ENCODE measurements around the gene SPATA22.
"Not testable (repeated sequence)": the region's sequence is repeated elsewhere in the genome, so short reads cannot be mapped to it uniquely, and the experiment has no call there.

Gene SPATA22

DNA sequence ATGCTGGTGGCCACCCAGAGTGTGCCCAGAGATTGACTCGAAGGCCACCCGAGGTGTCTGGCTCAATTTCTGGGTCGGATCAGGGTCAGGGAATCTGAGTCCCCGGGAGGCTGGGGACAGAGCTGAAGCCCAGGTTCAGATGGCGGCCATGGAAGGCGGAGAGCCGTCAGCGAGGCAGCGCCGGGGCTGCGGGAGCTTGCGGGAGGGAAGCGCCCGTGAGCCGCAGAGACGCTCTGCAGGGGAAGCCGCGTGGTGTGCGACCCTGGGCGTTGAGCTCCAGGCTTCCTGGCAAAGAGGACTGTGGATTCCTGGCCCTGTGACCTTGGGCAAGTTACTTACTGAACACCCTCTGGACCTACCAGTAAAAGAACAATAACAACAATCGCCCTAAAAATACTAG lies 518 bp upstream of the SPATA22 start:
- no peak overlapping the region for H3K4me3 ChIP-seq (ENCODE audit: low read length, poor library complexity, severe bottlenecking)
- no peaks in the 10 kb centered on the region for H4K20me1 ChIP-seq (ENCODE audit: insufficient read depth, low read length, poor library complexity, severe bottlenecking)
- H3F3A ChIP-seq (ENCODE audit: low read depth) = no peaks in the 10 kb centered on the region
- no peak for TF ChIP-seq EZH2phosphoT487 (IDR thresholded peaks at IDR 0.05; ENCODE audit: borderline replicate concordance)
- TF ChIP-seq, protein P1, sequence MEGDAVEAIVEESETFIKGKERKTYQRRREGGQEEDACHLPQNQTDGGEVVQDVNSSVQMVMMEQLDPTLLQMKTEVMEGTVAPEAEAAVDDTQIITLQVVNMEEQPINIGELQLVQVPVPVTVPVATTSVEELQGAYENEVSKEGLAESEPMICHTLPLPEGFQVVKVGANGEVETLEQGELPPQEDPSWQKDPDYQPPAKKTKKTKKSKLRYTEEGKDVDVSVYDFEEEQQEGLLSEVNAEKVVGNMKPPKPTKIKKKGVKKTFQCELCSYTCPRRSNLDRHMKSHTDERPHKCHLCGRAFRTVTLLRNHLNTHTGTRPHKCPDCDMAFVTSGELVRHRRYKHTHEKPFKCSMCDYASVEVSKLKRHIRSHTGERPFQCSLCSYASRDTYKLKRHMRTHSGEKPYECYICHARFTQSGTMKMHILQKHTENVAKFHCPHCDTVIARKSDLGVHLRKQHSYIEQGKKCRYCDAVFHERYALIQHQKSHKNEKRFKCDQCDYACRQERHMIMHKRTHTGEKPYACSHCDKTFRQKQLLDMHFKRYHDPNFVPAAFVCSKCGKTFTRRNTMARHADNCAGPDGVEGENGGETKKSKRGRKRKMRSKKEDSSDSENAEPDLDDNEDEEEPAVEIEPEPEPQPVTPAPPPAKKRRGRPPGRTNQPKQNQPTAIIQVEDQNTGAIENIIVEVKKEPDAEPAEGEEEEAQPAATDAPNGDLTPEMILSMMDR (conservative IDR thresholded peaks at IDR 0.05; ENCODE audit: low read length) = no peak
- no peak overlapping the region for H3K9ac ChIP-seq (ENCODE audit: low read depth, low read length, poor library complexity, severe bottlenecking)
- H3K36me3 ChIP-seq (ENCODE audit: insufficient read depth, low read length) = no peaks in the 10 kb centered on the region
- no peaks in the 10 kb centered on the region for H3K9me2 ChIP-seq (replicated peaks; ENCODE audit: low read depth, low read length)
- no peak overlapping the region for H3K4me2 ChIP-seq (ENCODE audit: low read depth, low read length, poor library complexity, severe bottlenecking)
- peaks cover 4% of the 10 kb centered on the region for H3K4me1 ChIP-seq (ENCODE audit: insufficient read depth, low read length, poor library complexity, severe bottlenecking)
- H3K27me3 ChIP-seq (ENCODE audit: insufficient read depth, low read length, poor library complexity, severe bottlenecking) = no peaks in the 10 kb centered on the region
- H2AFZ ChIP-seq (ENCODE audit: low read length) = no peak overlapping the region
- no peaks in the 10 kb centered on the region for H3K79me2 ChIP-seq (ENCODE audit: insufficient read depth, low read length)
- no peaks in the 10 kb centered on the region for H3K9me3 ChIP-seq (ENCODE audit: insufficient read depth, low read depth, low read length)

DNA sequence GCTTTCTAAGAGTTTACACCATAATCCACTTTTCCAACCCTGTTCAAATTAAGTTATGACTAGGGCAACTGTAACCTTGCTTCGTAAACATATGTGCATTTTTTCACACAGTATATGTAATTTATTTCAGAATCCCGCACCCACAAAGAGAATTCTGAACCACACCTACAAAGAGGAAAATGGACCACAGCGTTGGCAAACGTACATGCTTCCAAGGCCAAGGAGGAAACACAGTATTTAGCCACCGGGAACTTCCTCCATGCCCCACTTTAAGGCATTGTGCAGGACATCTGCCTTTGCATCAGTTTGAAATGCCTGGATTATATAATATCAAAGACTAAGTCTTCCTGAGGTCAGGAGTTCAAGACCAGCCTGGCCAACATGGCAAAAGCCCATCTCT lies 2.1 kb downstream of the SPATA22 start:
- H3K36me3 ChIP-seq (ENCODE audit: insufficient read depth, low read length) = no peaks in the 10 kb centered on the region
- H3K27me3 ChIP-seq (ENCODE audit: insufficient read depth, low read length, poor library complexity, severe bottlenecking) = no peaks in the 10 kb centered on the region
- H3F3A ChIP-seq (ENCODE audit: low read depth) = no peaks in the 10 kb centered on the region
- no peaks in the 10 kb centered on the region for H3K9me2 ChIP-seq (replicated peaks; ENCODE audit: low read depth, low read length)
- no peak overlapping the region for H3K4me2 ChIP-seq (ENCODE audit: low read depth, low read length, poor library complexity, severe bottlenecking)
- H3K9me3 ChIP-seq (ENCODE audit: insufficient read depth, low read depth, low read length) = no peaks in the 10 kb centered on the region
- H3K4me1 ChIP-seq (ENCODE audit: insufficient read depth, low read length, poor library complexity, severe bottlenecking) = no peaks in the 10 kb centered on the region
- no peak overlapping the region for H2AFZ ChIP-seq (ENCODE audit: low read length)
- TF ChIP-seq EZH2phosphoT487 (IDR thresholded peaks at IDR 0.05; ENCODE audit: borderline replicate concordance) = no peak
- H4K20me1 ChIP-seq (ENCODE audit: insufficient read depth, low read length, poor library complexity, severe bottlenecking) = no peaks in the 10 kb centered on the region
- H3K79me2 ChIP-seq (ENCODE audit: insufficient read depth, low read length) = no peaks in the 10 kb centered on the region
- no peak overlapping the region for H3K4me3 ChIP-seq (ENCODE audit: low read length, poor library complexity, severe bottlenecking)
- H3K9ac ChIP-seq (ENCODE audit: low read depth, low read length, poor library complexity, severe bottlenecking) = no peak overlapping the region

DNA sequence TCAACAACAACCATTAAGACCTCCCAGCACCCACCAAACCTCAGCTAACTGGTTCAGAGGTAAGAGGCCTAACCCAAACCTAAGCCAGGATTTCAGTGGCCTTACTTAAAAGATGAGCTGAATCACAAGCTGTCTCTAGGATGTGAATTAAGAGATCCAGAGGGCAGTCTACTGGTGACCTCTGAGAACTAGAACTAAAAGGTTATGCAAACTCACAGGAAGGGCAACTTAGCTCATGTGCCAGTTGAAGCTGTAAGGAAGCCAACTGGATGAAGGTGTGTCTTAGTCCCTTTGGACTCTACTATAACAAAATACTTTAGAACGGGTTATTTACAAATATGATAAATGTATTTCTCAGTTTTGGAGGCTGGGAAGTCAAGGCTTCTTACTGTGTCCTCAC lies 5.3 kb downstream of the SPATA22 start:
- H3K9ac ChIP-seq (ENCODE audit: low read depth, low read length, poor library complexity, severe bottlenecking); H3K4me1 ChIP-seq (ENCODE audit: insufficient read depth, low read length, poor library complexity, severe bottlenecking); H3K4me3 ChIP-seq (ENCODE audit: low read length, poor library complexity, severe bottlenecking); H2AFZ ChIP-seq (ENCODE audit: low read length); H3K27me3 ChIP-seq (ENCODE audit: insufficient read depth, low read length, poor library complexity, severe bottlenecking); H3K36me3 ChIP-seq (ENCODE audit: insufficient read depth, low read length); H3K9me2 ChIP-seq (replicated peaks; ENCODE audit: low read depth, low read length); H3K9me3 ChIP-seq (ENCODE audit: insufficient read depth, low read depth, low read length); H3K4me2 ChIP-seq (ENCODE audit: low read depth, low read length, poor library complexity, severe bottlenecking); H3K79me2 ChIP-seq (ENCODE audit: insufficient read depth, low read length); H3F3A ChIP-seq (ENCODE audit: low read depth); H4K20me1 ChIP-seq (ENCODE audit: insufficient read depth, low read length, poor library complexity, severe bottlenecking): not testable (repeated sequence)

DNA sequence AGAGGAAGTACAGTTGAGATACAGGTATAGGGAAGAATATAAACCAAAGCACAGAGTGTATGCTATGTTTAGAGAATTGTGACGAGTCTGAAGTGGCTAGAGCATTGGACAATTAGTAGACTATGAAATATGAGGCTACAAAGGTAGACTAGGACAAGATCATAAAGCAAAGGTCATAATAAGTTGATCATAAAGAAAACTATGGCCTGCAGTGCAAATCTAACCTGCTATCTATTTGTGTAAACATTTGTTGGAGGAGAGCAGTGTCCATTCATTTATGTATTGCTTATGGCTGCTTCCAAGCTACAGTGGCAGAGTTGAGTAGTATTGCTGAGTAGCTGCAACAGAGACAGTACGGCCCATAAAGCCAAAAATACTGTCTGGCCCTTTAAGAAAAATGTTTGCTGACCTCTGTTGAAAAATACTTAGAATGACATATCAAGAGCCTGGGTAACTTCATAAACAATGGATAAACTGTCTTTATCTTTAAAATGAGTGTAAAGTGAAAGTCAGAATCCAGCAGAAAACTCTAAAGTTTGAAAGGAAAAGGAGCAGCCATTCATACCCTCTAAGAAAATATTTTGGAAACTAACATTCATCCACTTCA lies 23.5 kb downstream of the SPATA22 start:
- H3K79me2 ChIP-seq (ENCODE audit: insufficient read depth, low read length) = no peaks in the 10 kb centered on the region
- no peak overlapping the region for H3K4me3 ChIP-seq (ENCODE audit: low read length, poor library complexity, severe bottlenecking)
- H3K9me2 ChIP-seq (replicated peaks; ENCODE audit: low read depth, low read length) = no peaks in the 10 kb centered on the region
- H4K20me1 ChIP-seq (ENCODE audit: insufficient read depth, low read length, poor library complexity, severe bottlenecking) = no peaks in the 10 kb centered on the region
- no peaks in the 10 kb centered on the region for H3K27me3 ChIP-seq (ENCODE audit: insufficient read depth, low read length, poor library complexity, severe bottlenecking)
- H3F3A ChIP-seq (ENCODE audit: low read depth) = no peaks in the 10 kb centered on the region
- no peak overlapping the region for H3K4me2 ChIP-seq (ENCODE audit: low read depth, low read length, poor library complexity, severe bottlenecking)
- H2AFZ ChIP-seq (ENCODE audit: low read length) = peak overlapping the region; percentile 26; the same call in 1 of the 2 replicates
- no peaks in the 10 kb centered on the region for H3K36me3 ChIP-seq (ENCODE audit: insufficient read depth, low read length)
- H3K9ac ChIP-seq (ENCODE audit: low read depth, low read length, poor library complexity, severe bottlenecking) = no peak overlapping the region
- no peaks in the 10 kb centered on the region for H3K9me3 ChIP-seq (ENCODE audit: insufficient read depth, low read depth, low read length)
- TF ChIP-seq EZH2phosphoT487 (IDR thresholded peaks at IDR 0.05; ENCODE audit: borderline replicate concordance) = no peak
- TF ChIP-seq, protein P1 (conservative IDR thresholded peaks at IDR 0.05; ENCODE audit: low read length) = no peak
- no peaks in the 10 kb centered on the region for H3K4me1 ChIP-seq (ENCODE audit: insufficient read depth, low read length, poor library complexity, severe bottlenecking)
